ENCODE data around the gene MORN2.

MORN2 gene

DNA sequence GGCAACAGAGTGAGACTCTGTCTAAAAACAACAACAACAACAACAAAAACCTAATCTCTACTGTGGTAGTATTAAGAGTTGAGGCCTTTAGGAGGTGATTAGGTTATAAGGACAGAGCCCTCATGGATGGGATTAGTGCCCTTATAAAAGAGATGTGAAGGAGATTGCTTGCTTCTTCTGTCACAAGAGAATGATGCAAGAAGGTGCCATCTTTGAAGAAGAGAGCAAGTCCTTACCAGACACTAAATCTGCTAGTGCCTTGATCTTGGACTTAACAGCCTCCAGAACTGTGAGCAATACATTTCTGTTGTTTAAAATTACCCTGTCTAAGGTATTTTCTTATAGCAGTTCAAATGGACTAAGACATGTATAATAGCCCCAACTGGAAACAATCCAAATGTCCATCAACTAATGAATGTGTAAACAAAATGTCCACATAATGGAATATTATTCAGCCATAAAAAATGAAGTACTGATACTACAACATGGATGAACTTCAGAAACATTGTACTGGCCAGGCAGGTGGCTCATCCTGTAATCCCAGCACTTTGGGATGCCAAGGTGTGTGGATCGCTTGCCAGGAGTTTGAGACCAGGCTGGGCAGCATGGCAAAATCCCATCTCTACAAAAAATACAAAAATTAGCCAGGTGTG is 12.3 kb downstream of the MORN2 start:
- TF ChIP-seq, protein P1, sequence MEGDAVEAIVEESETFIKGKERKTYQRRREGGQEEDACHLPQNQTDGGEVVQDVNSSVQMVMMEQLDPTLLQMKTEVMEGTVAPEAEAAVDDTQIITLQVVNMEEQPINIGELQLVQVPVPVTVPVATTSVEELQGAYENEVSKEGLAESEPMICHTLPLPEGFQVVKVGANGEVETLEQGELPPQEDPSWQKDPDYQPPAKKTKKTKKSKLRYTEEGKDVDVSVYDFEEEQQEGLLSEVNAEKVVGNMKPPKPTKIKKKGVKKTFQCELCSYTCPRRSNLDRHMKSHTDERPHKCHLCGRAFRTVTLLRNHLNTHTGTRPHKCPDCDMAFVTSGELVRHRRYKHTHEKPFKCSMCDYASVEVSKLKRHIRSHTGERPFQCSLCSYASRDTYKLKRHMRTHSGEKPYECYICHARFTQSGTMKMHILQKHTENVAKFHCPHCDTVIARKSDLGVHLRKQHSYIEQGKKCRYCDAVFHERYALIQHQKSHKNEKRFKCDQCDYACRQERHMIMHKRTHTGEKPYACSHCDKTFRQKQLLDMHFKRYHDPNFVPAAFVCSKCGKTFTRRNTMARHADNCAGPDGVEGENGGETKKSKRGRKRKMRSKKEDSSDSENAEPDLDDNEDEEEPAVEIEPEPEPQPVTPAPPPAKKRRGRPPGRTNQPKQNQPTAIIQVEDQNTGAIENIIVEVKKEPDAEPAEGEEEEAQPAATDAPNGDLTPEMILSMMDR (conservative IDR thresholded peaks at IDR 0.05; ENCODE audit: control insufficient read depth, insufficient read depth, low read depth, low read length): no peak
- no peak overlapping the region for H3K4me3 ChIP-seq (ENCODE audit: control insufficient read depth, low read depth, low read length)
- DNase-seq (ENCODE audit: low read depth): no peak

DNA sequence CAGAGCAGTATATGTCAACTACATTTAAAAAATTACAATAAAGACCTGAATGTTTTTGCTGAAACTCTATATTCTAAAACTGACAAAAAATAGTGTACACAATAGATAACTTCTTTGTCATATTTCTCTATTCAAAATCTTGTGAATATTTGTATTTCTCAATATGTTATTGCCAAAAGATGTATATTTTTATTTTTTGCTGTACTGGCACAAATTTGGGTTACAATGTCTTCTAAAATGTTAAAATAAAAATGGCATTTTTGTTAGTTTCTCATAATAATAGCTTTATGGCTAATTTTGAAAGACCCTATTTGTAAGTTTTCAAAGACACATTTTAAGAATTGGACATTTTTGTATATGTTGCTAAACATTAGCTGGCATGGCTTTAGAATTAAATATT is 13.3 kb downstream of the MORN2 start:
- DNase-seq (ENCODE audit: low read depth): no peak
- no peak overlapping the region for H3K4me3 ChIP-seq (ENCODE audit: control insufficient read depth, low read depth, low read length)
- TF ChIP-seq, protein P1 (conservative IDR thresholded peaks at IDR 0.05; ENCODE audit: control insufficient read depth, insufficient read depth, low read depth, low read length): no peak

DNA sequence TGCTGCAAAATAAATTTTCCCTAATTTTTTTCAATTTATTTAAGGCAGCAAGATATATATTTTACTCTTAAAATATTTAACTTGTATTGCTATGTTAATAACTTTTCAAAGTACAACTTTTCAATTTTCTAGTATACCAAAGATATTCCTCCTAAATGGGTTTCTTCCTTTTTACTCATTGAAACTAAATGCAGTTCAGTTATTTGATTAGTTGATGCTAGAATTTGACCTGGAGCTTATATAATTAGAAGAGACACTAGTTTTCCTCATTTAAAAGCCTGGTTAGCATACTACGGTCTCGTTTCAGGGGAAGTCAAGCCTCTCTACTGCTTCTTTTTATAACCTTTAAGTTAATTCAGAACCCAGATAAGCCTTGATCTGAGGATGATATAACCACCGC is 13.8 kb downstream of the MORN2 start, which contains the start of gene ARHGEF33:
Gene ARHGEF33, plus strand, starts transcription at position 301 of the 400 bp plus-strand sequence. CDS start 29,573 bp downstream, outside the sequence.
- TF ChIP-seq, protein P1 (conservative IDR thresholded peaks at IDR 0.05; ENCODE audit: control insufficient read depth, insufficient read depth, low read depth, low read length): no peak
- no peak within 1 kb of the TSS for H3K4me3 ChIP-seq (ENCODE audit: control insufficient read depth, low read depth, low read length)
- no peak for DNase-seq (ENCODE audit: low read depth)

DNA sequence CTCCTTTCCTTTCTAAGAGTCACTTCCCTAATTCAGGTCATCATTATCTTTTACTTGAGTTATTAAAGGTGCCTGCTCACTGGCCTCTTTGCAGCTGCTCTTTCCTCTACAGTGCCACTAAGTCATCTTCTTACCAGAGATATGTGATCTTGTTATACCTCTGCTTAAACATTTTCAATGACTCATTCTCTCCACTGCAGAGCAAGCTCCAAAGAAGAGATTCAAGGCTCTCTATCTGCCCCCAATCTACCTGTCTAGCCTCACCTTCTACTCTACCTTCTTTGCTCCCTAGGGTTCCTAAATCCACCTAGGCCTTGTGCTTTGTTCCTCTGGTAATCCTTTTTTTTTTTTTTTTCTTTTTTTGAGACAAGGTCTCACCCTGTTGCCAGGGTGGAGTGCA is 17.0 kb downstream of the MORN2 start:
- DNase-seq (ENCODE audit: low read depth): no peak
- TF ChIP-seq, protein P1 (conservative IDR thresholded peaks at IDR 0.05; ENCODE audit: control insufficient read depth, insufficient read depth, low read depth, low read length): no peak
- H3K4me3 ChIP-seq (ENCODE audit: control insufficient read depth, low read depth, low read length): no peak overlapping the region

DNA sequence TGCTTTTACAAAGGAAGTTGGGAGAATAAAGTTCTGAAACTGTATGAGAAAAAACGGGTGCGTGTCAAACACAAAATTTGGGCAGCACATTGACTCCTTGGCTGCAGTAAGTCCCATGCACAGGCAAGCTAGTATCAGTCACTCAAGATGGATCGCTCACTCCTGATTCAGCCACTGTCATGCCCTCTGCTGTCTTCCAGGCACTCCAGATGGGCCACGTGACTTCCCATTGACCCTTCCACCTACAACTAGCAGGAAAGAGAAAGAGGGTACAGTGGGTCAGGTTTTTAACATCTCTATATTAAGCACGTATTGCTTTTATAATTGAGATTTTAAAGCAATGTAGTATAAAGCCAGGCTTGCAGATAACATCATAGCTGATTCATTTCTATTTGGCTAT is 22.5 kb downstream of the MORN2 start:
- TF ChIP-seq, protein P1 (conservative IDR thresholded peaks at IDR 0.05; ENCODE audit: control insufficient read depth, insufficient read depth, low read depth, low read length): no peak
- peak; percentile 20 for DNase-seq (ENCODE audit: low read depth)
- H3K4me3 ChIP-seq (ENCODE audit: control insufficient read depth, low read depth, low read length): no peak overlapping the region

DNA sequence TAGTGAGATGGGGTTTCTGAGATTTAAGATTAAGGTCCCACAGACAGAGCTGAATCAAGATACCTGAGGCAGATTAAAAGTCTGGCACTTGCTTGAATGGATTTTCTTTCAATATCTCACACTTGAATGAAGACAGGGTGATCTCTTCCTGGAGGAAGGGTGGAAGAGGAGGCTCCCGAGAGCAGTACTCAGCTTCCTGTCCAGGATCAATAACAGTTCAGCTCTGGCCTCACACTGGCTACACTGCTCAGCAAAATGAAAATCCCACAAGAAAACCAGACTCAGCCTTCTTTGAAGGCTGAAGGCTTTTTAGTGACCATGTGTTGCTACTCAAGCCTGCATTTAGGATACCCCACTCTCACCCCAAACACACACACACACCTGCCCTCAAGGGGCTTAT is 24.9 kb downstream of the MORN2 start:
- DNase-seq (ENCODE audit: low read depth): no peak
- H3K4me3 ChIP-seq (ENCODE audit: control insufficient read depth, low read depth, low read length): no peak overlapping the region
- TF ChIP-seq, protein P1 (conservative IDR thresholded peaks at IDR 0.05; ENCODE audit: control insufficient read depth, insufficient read depth, low read depth, low read length): no peak
